Vagina (tissue), 2 donors: Measurements from ENCODE around the gene MDFI. TPM values are rescaled to one million over a fixed set of nuclear protein-coding genes. Genes with fewer than 3 reads are reported as not detected.

Source experiments
- DNase-seq, 2 donors: peaks; one replicate each; pipeline ENCODE4 v3.0.0-alpha.2; 2017; ENCODE audit errors: extremely low spot score in 2 of 2
- H3K27ac ChIP-seq: fragments of 200-600 bp; sonication (generic); one replicate; pipeline ENCODE4 v1.5.1; 2019
- H3K27me3 ChIP-seq: fragments of 200-600 bp; sonication (generic); one replicate; pipeline ENCODE4 v1.5.1; 2019
- H3K36me3 ChIP-seq, 2 donors: fragments of 200-600 bp; sonication (generic); one replicate each; pipeline ENCODE4 v1.5.1; 2017 to 2019
- H3K4me1 ChIP-seq: fragments of 200-600 bp; sonication (generic); one replicate; pipeline ENCODE4 v1.5.1; 2019
- H3K4me3 ChIP-seq, 2 donors: fragments of 200-600 bp; sonication (generic); 1 replicate in 1 of 2; 2 replicates in 1 of 2; pipeline ENCODE4 v1.5.1; 2016 to 2019
- H3K9me3 ChIP-seq: fragments of 200-600 bp; sonication (generic); one replicate; pipeline ENCODE4 v1.5.1; 2019
- CTCF ChIP-seq, 3 experiments: fragments of 450-650 bp in 2 of 3; fragments of 200-600 bp in 1 of 3; sonication (generic) in 1 of 3; IDR thresholded peaks; one replicate each; pipeline ENCODE4 v1.5.1; 2017 to 2019; ENCODE audit warnings: antibody characterized with exemption in 3 of 3, mild to moderate bottlenecking in 2 of 3, moderate library complexity in 2 of 3
- POLR2A ChIP-seq, 2 donors: fragments of 450-650 bp; IDR thresholded peaks; one replicate each; pipeline ENCODE4 v1.6.1; 2017; ENCODE audit warnings: antibody characterized with exemption in 2 of 2, mild to moderate bottlenecking in 2 of 2, moderate library complexity in 2 of 2
- POLR2AphosphoS5 ChIP-seq, 2 donors: sonication (generic); formaldehyde crosslinking; IDR thresholded peaks; one replicate each; pipeline ENCODE4 v1.9.0; 2017; ENCODE audit warnings: antibody characterized with exemption in 2 of 2, mild to moderate bottlenecking in 2 of 2, low read depth in 1 of 2; ENCODE audit not compliant: insufficient read depth in 1 of 2
- intact Hi-C: fragments of 100-400 bp; cut with DNase I; formaldehyde crosslinking; loops from one replicate; pipeline ENCODE4 v1.15.1; 2023
- total RNA-seq: library from RNA; depleted of rRNA; stranded (reverse); fragments of >200 nt; gene quantifications from one replicate; pipeline ENCODE4 v1.2.3, GENCODE V29; 2016

Gene MDFI
- total RNA-seq, 1 donor from 2014 or later: 37.3 TPM

GRCh38 chr6:41654698-41655151 is 16.5 kb downstream of the MDFI start:
- Histone ChIP-seq H3K9me3 (no peaks in the 10 kb centered on the region), H3K4me1 (no peaks in the 10 kb centered on the region), H3K27ac (no peak overlapping the region), H3K36me3 (no peaks in the 10 kb centered on the region), H3K27me3 (no peaks in the 10 kb centered on the region), H3K4me3 (no peak overlapping the region)
- TF ChIP-seq POLR2AphosphoS5 (IDR thresholded peaks at IDR 0.05; ENCODE audit: insufficient read depth in 1 of 2, low read depth in 1 of 2) (no peak), POLR2A (IDR thresholded peaks at IDR 0.05) (no peak), CTCF (IDR thresholded peaks at IDR 0.05) (no peak)
- intact Hi-C loops: no loop called here
- DNase-seq: no peak

- no peak overlapping the region for H3K4me3 ChIP-seq
Measured at GRCh38 chr6:41655176-41655575, 16.9 kb downstream of the MDFI start.

GRCh38 chr6:41655646-41656001 is 17.4 kb downstream of the MDFI start:
- H3K4me1 ChIP-seq: no peaks in the 10 kb centered on the region
- H3K4me3 ChIP-seq: no peak overlapping the region
- TF ChIP-seq POLR2AphosphoS5 (IDR thresholded peaks at IDR 0.05; ENCODE audit: insufficient read depth in 1 of 2, low read depth in 1 of 2) (no peak), CTCF (IDR thresholded peaks at IDR 0.05) (no peak), POLR2A (IDR thresholded peaks at IDR 0.05) (no peak)
- no peak overlapping the region for H3K27ac ChIP-seq
- H3K27me3 ChIP-seq: no peaks in the 10 kb centered on the region
- intact Hi-C loops: no loop called here
- H3K9me3 ChIP-seq: no peaks in the 10 kb centered on the region
- no peak for DNase-seq
- no peaks in the 10 kb centered on the region for H3K36me3 ChIP-seq

More at GRCh38 chr6:41655176-41655575, 16.9 kb downstream of the MDFI start:
- Histone ChIP-seq H3K27ac (no peak overlapping the region), H3K36me3 (no peaks in the 10 kb centered on the region), H3K4me1 (no peaks in the 10 kb centered on the region), H3K27me3 (no peaks in the 10 kb centered on the region), H3K9me3 (no peaks in the 10 kb centered on the region)
- intact Hi-C loops: no loop called here
- no peak for DNase-seq
- no peak for TF ChIP-seq POLR2AphosphoS5 (IDR thresholded peaks at IDR 0.05; ENCODE audit: insufficient read depth in 1 of 2, low read depth in 1 of 2)
- TF ChIP-seq POLR2A (IDR thresholded peaks at IDR 0.05): no peak

GRCh38 chr6:41656002-41656691 is 17.9 kb downstream of the MDFI start:
- H3K36me3 ChIP-seq: no peaks in the 10 kb centered on the region
- no peak for DNase-seq
- intact Hi-C loops: no loop called here
- H3K9me3 ChIP-seq: no peaks in the 10 kb centered on the region
- no peak overlapping the region for H3K27ac ChIP-seq
- no peaks in the 10 kb centered on the region for H3K27me3 ChIP-seq
- H3K4me1 ChIP-seq: no peaks in the 10 kb centered on the region
- H3K4me3 ChIP-seq: no peak overlapping the region
- TF ChIP-seq CTCF (IDR thresholded peaks at IDR 0.05) (no peak), POLR2A (IDR thresholded peaks at IDR 0.05) (no peak), POLR2AphosphoS5 (IDR thresholded peaks at IDR 0.05; ENCODE audit: insufficient read depth in 1 of 2, low read depth in 1 of 2) (no peak)

- Histone ChIP-seq H3K9me3 (no peaks in the 10 kb centered on the region), H3K27ac (no peak overlapping the region), H3K4me3 (no peak overlapping the region), H3K36me3 (no peaks in the 10 kb centered on the region), H3K27me3 (no peaks in the 10 kb centered on the region), H3K4me1 (no peaks in the 10 kb centered on the region)
- TF ChIP-seq CTCF (IDR thresholded peaks at IDR 0.05) (no peak), POLR2AphosphoS5 (IDR thresholded peaks at IDR 0.05; ENCODE audit: insufficient read depth in 1 of 2, low read depth in 1 of 2) (no peak), POLR2A (IDR thresholded peaks at IDR 0.05) (no peak)
- intact Hi-C loops: no loop called here
- DNase-seq: no peak
Measured at GRCh38 chr6:41657131-41658094, 19.1 kb downstream of the MDFI start.
